GM18511 (cell line): Measurements from ENCODE around the gene DTNB.

Experiments used
- ATAC-seq: cut with Tn5 transposase; IDR thresholded peaks from one replicate; pipeline ENCODE4 v1.9.1; 2021; ENCODE audit warnings: mild to moderate bottlenecking, moderate library complexity; ENCODE audit not compliant: unreplicated experiment

Gene DTNB

GRCh38 chr2:25349397-25349796 is 324.0 kb downstream of the DTNB start:
- ATAC-seq = no peak

- no peak for ATAC-seq
These were observed 325.5 kb downstream of the DTNB start for GRCh38 chr2:25347846-25348245.

- ATAC-seq = no peak
These were observed 326.1 kb downstream of the DTNB start for GRCh38 chr2:25347205-25347815.

GRCh38 chr2:25343187-25343825 is 330.1 kb downstream of the DTNB start:
- no peak for ATAC-seq

- ATAC-seq = peak; percentile 82
These were observed 330.8 kb downstream of the DTNB start for GRCh38 chr2:25342372-25343186.

GRCh38 chr2:25341753-25342371 is 331.5 kb downstream of the DTNB start, which contains the start of gene DNMT3A:
Gene DNMT3A (minus strand): TSS chr2:25341925. CDS start chr2:25313984, 27,941 bp downstream.
- ATAC-seq = peak; percentile 40

- peak; percentile 38 for ATAC-seq
These were observed 332.2 kb downstream of the DTNB start for GRCh38 chr2:25341011-25341727.

GRCh38 chr2:25340181-25340921 is 333.0 kb downstream of the DTNB start:
- no peak for ATAC-seq

GRCh38 chr2:25339791-25340180 is 333.6 kb downstream of the DTNB start:
- ATAC-seq = no peak

GRCh38 chr2:25339211-25339674 is 334.1 kb downstream of the DTNB start:
- no peak for ATAC-seq

- no peak for ATAC-seq
These were observed 335.0 kb downstream of the DTNB start for GRCh38 chr2:25338401-25338800.

GRCh38 chr2:25337891-25338290 is 335.5 kb downstream of the DTNB start:
- no peak for ATAC-seq

GRCh38 chr2:25337276-25337675 is 336.1 kb downstream of the DTNB start:
- ATAC-seq = no peak

GRCh38 chr2:25336383-25336841 is 337.0 kb downstream of the DTNB start:
- no peak for ATAC-seq

GRCh38 chr2:25335971-25336370 is 337.4 kb downstream of the DTNB start:
- no peak for ATAC-seq

- ATAC-seq = no peak
These were observed 338.2 kb downstream of the DTNB start for GRCh38 chr2:25335204-25335603.

- no peak for ATAC-seq
These were observed 338.9 kb downstream of the DTNB start for GRCh38 chr2:25334482-25334881.

- ATAC-seq = no peak
These were observed 339.4 kb downstream of the DTNB start for GRCh38 chr2:25333981-25334380.

GRCh38 chr2:25332571-25332970 is 340.8 kb downstream of the DTNB start:
- ATAC-seq = no peak
